GM21717 (cell line): Measurements from ENCODE around the gene HAL.
"Not testable (repeated sequence)": the region's sequence is repeated elsewhere in the genome, so short reads cannot be mapped to it uniquely, and the experiment has no call there.

Experiments used
- ATAC-seq: cut with Tn5 transposase; IDR thresholded peaks from one replicate; pipeline ENCODE4 v1.9.1; 2021; ENCODE audit warnings: mild to moderate bottlenecking, moderate library complexity; ENCODE audit not compliant: unreplicated experiment

HAL gene

DNA sequence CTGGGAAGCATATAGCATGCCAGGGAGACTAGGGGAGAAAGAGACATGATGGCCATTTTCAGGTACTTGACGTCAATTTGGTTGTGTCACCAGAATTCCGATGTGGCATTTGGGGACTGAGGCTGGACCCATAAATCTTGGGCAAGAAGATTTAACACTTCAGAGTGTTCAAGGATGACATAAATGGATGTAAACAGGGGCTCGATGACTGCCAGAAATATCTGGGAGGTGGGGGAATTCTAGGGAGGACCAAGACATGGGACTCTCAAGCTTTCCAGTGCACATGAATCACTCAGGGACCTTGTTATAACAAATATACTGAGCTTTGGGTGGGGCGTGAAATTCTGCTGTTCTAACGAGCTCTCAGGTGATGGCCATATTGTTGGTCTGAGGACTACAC lies 17.8 kb downstream of the HAL start:
- no peak for ATAC-seq

DNA sequence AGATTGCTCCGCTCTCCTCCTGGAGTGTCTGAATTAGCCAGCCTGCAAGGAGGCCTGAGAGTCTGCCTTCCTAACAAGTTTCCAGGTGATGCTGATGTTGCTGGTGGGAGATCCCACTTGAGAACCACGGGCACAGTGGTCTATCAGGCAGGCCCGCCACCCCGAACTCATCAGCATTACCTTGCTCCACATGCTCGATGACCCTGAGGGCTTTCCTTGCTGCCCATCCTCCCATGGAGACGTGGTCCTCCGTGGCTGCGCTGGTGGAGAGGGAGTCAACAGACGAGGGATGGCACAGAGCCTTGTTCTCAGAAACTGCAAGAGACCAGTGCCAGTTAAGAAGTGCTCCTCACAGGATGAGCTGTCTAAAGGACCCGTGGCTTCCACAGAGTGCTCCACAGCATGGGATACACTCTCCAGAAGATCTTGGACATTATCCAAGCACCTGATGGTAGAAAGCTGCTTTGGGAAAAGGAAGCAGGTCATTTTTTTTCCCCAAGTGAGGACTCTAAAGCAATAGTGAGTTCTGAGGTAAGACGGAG lies 18.3 kb downstream of the HAL start:
- no peak for ATAC-seq

DNA sequence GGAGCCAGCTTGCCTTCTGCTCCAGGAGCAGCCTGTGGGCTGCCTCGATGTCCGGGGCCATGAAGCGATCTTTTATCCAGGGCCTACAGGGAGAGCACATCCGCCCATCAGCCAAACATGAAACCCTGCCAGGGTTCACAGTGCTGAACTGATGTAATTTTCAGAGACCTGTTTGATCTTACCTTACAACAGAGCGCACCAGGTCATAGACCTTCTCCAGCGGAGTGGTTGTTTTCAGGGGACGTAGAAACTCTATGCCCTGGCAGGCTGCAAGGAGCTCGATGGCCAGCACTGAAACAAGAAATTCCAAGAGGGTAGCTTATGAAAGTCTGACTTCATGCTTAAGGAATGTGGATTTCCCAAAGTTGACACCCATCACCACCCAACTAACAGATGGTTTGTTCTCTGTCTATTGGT lies 19.7 kb downstream of the HAL start:
- ATAC-seq = no peak

DNA sequence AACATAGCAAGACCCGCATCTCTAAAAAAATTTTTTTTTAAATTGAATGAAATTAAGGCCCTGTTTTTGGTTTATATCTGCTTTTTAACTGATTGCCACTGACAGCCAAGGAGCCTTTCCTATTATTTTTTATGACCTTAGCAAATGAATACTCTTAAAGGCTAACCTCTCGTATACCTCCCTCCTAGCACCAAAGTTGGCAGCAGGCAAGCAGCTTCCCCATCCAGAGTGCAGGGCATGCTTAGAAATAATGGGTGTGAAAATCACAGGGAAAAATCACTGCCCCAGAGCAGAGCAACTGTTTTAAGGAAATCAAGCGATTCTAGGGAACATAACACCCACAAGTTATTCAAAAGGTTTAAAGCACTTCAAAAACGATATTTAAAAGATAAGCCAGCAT lies 20.7 kb downstream of the HAL start:
- ATAC-seq = no peak

DNA sequence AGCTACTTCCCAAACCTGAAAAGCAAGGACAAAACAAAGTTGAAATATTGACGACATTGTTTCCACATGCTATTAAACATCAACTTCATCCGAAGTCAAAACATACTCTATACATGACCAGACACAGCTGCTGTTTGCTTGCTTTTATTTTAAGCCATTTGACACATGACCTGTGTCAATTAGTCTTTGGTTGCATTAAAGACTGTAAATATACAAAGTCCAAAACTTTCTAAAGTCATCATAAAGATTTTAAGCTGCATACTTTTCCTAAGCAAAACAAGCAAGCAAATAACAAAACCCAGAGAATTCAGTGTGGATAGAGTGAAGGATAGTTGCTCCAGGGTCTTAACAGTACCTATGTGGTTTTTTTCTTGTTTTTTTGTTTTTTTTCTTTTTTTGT lies 21.8 kb downstream of the HAL start:
- ATAC-seq = no peak

DNA sequence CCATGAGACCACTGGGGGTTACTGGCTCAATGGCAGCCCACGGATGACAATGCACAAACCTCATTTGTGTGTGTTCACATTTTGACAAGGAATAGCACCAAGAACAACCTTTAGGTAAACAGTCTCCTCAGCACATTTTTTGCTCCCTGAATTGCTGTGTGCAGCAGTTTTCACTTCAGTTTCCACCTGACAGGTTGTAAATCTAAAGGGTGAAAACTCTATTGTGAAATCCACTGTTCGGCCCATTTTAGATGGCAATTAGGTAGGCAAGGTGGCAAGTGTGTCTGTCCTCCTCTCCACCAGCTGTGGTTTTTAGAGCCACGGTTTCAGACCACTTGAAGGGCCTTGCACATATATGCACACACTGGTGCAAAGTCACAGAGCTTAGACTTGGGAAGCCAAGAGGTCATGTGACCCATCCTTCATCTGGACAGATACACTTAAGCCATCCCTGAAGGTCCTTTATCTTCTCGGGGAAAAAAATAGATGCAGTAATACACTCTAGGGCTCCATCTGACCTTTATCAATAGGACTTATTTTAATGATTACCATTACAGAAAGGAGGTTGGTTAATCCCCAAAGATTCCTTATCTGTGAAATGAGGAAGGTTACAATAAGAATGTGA lies 23.2 kb downstream of the HAL start:
- no peak for ATAC-seq

DNA sequence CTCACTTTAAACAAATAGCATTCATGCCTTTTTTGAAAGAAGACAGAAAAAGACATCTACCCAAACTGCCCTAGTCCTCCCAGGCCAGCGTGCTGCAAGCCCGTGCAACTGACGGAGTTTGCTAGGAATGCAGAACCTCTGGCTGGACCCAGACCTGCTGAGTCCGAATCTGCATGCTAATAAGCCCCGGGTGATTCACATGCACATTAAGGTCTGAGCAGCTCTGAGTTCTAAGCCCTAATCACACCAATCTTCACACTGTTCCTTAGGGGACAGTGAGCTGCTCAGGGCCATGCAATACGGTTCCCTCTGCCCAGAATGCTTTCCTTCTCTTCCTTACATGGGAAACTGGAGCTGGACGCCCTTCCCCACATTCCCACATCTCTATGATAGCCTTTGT lies 25.2 kb downstream of the HAL start:
- no peak for ATAC-seq

DNA sequence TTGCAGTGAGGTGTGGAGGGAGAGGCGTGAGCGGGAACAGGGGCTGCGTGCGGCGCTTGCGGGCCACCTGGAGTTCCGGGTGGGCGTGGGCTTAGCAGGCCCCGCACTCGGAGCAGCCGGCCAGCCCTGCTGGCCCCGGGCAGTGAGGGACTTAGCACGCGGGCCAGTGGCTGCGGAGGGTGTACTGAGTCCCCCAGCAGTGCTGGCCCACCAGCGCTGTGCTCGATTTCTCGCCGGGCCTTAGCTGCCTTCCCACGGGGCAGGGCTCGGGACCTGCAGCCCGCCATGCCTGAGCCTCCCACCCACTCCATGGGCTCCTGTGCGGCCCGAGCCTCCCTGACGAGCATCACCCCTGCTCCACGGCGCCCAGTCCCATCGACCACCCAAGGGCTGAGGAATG lies 27.0 kb downstream of the HAL start:
- ATAC-seq = not testable (repeated sequence)

DNA sequence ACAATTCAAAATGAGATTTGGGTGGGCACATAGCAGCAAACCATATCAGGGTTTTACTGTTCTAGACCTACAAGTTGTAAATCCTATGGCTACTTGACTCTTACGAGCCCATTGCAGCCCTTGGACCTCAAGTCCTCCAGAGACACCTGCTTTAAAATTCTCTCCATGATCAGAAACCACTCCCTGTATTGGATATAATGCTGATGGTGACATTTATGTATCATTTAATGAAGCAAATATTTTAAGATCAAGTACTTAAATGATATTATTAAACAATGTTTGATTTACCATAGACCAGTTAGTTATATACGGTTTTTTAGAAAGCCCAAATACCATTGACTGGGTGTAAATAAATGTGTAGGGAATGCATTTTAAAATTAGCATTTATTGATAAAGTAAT lies 28.8 kb downstream of the HAL start:
- ATAC-seq = no peak

DNA sequence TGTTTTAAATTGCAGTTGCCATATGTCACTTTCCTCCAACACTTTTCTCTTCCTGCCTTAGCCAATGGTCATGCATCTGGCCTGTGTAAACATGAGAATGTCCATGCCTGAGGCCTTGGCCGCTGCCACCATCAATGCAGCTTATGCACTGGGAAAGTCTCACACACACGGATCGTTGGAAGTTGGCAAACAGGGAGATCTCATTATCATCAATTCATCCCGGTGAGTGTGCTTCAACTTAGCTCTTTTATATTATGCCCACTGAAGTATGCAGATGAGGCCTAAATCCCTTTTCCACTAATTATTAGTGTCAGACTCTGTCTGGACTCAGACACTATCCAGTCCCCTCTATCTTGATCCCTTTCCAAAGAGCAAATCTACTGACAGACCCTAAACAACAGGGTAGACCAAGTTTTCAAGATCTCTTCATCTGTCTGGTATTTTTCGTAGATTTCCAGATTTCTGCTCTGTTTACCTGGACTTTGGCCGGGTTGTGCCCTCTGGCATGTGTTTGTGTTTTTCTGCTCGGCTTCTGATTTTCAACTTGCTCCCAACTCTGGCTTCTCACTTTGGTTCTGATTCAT lies 29.8 kb downstream of the HAL start:
- no peak for ATAC-seq

DNA sequence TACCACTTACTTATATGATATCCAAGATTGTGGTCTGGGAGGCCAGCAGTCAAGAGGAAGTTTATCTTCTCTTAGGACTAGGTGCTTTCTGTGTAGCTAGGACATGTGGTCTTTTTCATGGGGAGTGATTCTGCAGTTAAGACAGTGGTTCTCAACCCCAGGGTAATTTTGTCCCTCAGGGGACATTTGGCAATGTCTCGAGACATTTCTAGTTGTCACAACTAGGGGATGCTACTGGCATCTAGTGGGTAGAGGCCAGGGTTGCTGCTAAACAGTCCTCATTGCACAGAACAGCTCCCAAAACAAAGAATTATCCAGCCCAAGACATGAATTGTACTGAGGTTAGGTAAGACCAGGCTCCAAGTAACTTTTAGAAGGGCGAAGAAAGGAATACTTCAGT lies 33.0 kb downstream of the HAL start:
- ATAC-seq = no peak

DNA sequence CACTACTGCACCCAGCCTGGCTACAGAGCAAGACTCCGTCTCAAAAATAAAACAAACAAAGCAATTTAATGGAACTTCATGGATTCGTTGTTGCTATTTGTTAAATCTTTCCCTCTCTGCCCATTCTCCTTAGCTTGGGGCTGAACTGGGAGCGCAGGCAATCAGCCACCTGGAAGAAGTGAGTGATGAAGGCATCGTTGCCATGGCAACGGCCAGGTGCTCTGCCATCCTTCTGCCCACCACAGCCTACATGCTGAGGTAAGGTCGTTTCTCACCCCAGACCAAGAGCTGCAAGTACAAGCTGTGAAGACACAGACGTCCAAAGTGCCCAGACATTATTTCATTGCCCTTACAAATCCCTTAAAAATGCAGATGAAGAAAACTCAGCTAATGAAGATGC lies 33.9 kb downstream of the HAL start:
- ATAC-seq = no peak

DNA sequence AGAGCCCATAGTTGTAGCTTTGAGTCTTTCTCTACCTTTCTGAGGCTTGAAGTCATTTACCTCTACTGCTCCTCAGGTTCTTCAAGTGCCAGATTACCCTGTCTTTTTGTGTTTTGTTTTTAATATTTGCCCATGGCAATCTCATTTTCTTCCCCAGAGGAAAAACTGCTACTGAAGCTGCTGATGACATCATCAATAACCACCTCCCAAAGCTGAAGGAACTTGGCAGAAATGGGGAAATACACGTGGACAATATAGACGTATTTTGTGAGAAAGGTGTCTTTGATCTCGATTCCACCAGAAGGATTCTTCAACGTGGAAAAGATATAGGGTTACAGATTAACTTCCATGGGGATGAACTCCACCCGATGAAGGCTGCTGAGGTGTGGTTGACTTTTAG lies 35.9 kb downstream of the HAL start:
- ATAC-seq = no peak

DNA sequence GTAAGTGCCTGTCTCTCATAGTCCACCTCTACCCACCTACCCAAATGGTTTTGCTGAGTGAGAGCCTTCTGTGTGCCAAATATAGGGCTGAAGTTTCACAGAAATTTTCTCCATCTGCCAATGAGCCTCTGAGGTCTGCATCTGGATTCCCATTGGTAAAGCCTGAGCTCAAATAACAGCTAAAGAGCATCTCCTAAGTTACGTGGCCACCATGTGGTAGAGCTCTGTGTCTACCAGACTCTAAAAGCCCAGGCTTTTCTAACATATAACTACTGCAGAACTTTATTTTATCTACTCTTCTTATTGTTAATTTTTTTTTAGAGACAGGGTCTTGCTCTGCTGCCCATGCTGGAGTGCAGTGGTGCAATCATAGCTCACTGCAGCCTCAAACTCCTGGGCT lies 37.0 kb downstream of the HAL start:
- no peak for ATAC-seq

DNA sequence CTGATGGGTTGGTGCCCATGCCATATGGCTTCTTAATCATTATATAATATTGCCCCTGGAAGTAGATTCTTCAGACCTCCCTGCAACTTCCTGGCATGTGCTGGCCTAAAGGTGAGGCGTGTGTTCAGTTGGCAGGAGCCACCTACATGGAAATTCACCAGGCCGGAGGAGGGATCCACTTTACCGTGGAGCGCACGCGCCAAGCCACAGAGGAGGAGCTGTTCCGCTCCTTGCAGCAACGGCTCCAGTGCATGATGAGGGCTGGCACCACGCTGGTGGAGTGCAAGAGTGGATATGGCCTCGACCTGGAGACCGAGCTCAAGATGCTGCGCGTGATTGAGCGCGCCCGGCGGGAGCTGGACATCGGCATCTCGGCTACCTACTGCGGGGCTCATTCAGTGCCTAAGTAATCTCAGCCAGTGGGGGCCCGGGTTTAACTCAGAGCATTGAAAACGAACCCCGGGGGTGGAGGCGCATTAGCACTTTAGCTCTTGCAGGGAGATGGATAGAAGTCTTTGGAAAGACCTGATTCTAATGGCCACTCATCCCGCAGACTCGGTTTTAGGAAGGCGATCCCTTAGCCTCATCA lies 39.5 kb downstream of the HAL start:
- no peak for ATAC-seq

DNA sequence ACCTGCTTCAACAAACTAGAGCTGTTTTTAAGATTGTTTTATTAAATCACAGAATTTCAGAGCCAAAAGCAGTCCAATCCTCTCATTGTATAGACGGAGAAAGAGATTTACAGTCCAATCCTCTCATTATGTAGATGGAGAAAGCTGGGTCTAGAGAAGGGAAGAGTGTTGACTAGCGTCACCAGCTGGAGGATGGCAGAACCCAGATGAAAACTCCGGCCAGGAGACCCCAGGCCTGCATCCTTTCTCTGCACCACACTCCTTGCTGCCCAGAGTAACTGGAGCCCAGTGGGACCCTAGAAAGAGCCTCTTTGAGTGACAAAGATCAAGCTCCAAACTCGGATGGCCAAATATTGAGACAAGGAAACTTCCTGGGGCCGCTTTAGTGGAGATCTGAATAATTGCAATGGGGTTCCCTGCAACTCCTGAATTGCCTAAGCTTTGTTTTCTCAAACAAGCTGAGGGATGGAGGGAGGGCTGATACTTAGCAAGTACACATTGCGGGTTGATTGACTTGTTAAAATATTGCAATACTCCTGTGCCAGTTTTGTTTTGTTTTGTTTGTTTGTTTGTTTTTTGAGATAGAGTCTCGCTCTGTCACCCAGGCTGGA lies 40.5 kb downstream of the HAL start:
- no peak for ATAC-seq

DNA sequence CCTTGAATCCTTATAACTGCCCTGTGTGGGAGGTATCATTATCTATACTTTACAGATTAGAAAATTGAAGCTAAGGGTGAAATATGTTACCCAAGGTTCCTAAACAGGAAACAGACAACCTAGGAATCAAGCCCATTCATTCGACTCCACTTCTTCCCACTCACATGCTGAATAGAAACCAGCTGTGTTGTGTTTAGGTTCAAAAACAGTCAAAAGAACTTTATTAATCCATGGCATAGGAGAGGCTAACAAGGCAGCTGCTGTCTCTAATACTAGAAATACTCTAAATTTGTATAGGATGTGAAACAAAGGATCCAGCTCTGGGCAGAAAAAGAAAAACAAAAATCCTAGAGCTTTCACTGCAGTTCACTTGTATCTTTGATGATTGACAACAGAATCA lies 43.1 kb downstream of the HAL start:
- no peak for ATAC-seq

DNA sequence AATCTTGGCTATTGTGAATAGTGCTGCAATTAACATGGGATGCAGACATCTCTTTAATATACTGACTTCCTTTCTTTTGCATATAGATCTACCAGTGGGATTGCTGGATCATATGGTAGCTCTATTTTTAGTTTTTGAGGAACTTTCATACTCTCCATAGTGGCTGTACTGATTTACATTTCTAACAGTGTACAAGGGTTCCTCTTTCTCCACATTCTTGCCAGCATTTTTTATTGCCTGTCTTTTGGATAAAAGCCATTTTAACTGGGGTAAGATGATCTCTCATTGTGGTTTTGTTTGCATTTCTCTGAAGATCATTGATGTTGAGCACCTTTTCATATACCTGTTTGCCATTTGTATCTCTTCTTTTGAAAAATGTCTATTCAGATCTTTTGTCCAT lies 44.6 kb downstream of the HAL start:
- ATAC-seq = no peak

DNA sequence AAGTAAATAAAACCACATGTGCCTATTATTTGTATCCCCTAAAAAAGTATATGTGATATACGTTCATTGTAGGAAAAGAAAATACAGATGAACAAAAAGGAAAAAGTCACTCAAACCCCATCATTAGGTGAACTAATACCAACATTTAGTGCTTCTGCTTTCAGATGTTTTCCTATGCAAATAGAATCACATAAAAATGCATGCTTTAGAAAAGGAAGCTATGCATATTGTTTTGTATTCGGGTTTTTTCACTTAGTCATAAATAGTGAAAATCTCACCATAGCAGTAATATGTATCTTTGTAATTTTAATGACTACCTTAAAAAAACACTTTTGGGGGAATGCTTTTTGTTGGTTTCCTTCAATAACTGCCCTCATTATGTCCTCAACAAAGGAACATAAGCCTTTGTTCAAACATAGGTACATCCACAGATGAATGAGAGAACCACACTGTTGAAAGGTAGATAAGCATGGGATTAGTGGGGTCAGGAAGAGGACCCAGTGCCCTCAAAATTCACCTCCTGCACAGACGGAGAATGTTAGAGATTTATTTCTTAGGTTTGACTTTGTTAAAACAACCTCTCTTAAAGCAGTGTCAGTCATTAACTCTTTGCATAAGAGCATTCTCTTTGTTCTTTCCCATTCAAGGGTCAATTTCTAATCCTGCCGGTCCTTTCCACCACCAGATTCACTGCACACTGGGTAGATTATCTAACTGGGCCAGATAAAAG lies 46.5 kb downstream of the HAL start:
- ATAC-seq = no peak

DNA sequence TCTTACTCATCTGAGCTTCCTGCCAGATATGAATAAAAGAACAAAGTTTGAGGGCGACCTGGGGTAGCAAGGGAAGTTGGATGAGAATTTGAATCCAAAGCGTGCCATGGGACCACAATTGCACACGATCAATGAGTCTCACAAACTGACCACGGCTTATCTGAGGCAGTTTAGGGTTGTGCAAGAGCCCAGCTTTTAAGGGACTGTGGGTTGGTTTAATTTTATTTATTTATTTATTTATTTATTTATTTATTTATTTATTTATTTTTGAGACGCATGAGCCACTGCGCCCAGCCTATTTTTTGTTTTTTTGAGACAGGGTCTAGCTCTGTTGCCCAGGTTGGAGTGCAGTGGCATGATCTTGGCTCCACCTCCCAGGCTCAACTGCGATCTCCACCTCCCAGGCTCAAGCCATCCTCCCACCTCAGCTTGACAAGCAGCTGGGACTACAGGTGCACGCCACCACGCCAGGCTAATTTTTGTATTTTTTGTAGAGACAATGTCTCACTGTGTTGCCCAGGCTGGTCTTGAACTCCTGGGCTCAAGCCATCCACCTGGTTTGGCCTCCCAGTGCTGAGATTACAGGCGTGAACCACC lies 51.9 kb downstream of the HAL start:
- ATAC-seq = no peak

DNA sequence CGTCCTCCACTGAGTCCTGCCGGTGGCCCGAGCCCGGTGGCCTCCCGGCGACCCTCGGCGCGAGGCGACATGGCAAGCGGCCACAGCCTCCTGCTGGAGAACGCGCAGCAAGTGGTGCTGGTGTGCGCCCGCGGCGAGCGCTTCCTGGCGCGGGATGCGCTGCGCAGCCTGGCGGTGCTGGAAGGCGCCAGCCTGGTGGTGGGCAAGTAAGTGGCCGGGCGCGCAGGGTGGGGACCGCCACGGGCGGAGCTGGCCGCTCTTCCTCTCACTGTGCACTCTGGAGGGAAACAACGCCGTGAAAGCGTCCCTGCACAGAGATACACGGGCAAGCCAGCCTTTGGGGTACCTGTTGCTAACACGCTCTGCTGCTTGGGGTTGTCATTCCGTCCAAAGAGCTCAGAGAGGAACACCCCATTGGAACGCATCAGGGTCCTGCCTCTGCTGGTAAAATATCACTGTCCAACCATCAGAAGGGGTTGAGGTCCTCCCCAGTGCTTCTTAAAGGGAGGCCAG lies 52.8 kb downstream of the HAL start, which contains the start of gene AMDHD1:
Gene AMDHD1 (plus strand): TSS at position 2 of the 513 bp plus-strand sequence. CDS start 68 bp downstream, at position 70.
- peak; percentile 73 for ATAC-seq
